Activated B cell treated with CpG ODN at 0.5 μM for 24 hours (primary cell): ENCODE measurements around the gene DTNBP1. TPM values are rescaled to one million over a fixed set of nuclear protein-coding genes. Genes with fewer than 3 reads are reported as not detected.

Source experiments
- ATAC-seq: fragments of 200-7000 bp; cut with Tn5 transposase; one replicate; pipeline ENCODE4 v1.10.0; 2021; ENCODE audit warnings: low read depth, mild to moderate bottlenecking, moderate library complexity
- CTCF ChIA-PET: fragments of 350-600 bp; sonication (Branson Sonifier 250); formaldehyde crosslinking; loops from one replicate; lab custom pipeline; 2021; ENCODE audit warnings: antibody characterized with exemption; lab: Charles Lee
- POLR2A ChIA-PET: fragments of 350-600 bp; sonication (Branson Sonifier 250); formaldehyde crosslinking; loops from one replicate; lab custom pipeline; 2021; ENCODE audit warnings: antibody characterized with exemption; lab: Charles Lee
- DNase-seq: peaks from one replicate; pipeline ENCODE4 v3.0.0; 2022
- H3K27ac Mint-ChIP-seq: one replicate; pipeline ENCODE4 v1.8.0; 2020; ENCODE audit warnings: mixed read lengths
- H3K27me3 Mint-ChIP-seq: one replicate; pipeline ENCODE4 v1.8.0; 2021; ENCODE audit warnings: mixed read lengths
- H3K36me3 Mint-ChIP-seq: one replicate; pipeline ENCODE4 v1.8.0; 2021; ENCODE audit warnings: low read depth, mixed read lengths
- H3K4me1 Mint-ChIP-seq: one replicate; pipeline ENCODE4 v1.8.0; 2021; ENCODE audit warnings: mixed read lengths
- H3K4me3 Mint-ChIP-seq: one replicate; pipeline ENCODE4 v1.8.0; 2020; ENCODE audit warnings: mild to moderate bottlenecking, mixed read lengths
- H3K9me3 Mint-ChIP-seq: one replicate; pipeline ENCODE4 v1.8.0; 2020; ENCODE audit warnings: mixed read lengths
- CTCF ChIP-seq: fragments of 200-600 bp; IDR thresholded peaks from one replicate; pipeline ENCODE4 v1.8.0; 2022; ENCODE audit warnings: antibody characterized with exemption, mild to moderate bottlenecking
- intact Hi-C: fragments of 100-400 bp; cut with micrococcal nuclease; formaldehyde crosslinking; loops from one replicate; pipeline ENCODE4 v1.15.1; 2024
- total RNA-seq: library from RNA; stranded (reverse); gene quantifications from 2 replicates; pipeline ENCODE4 v1.2.3, GENCODE V29; 2022

The DTNBP1 gene
- total RNA-seq, 1 donor from 2014 or later: 50.3 TPM

DNA sequence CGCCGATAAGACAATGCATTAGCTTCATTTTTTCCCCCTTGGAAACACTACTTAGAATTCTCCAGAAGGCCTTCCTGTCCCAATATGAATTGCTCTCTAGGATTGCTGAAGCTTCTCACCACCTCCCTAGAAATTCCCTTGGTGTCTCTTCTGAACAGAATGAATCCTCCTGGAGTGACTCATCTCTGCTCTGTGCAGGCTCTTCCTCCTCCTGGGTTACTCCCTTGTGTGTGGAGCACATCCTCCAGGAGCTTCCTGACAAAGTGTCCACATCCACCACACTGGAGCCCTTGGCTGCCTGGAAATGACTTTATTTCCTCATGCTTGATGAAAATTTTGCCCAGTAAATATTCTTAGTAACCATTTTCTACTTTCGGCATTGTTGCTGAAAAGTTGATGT is 54.4 kb downstream of the DTNBP1 start:
- ATAC-seq (no peak), DNase-seq (no peak)
- no peak for TF ChIP-seq CTCF
- ChIA-PET CTCF (no interaction called here), POLR2A (no interaction called here)
- Mint-ChIP-seq H3K27ac (no peak overlapping the region), H3K4me1 (peaks cover 19% of the 10 kb centered on the region), H3K4me3 (no peak overlapping the region), H3K9me3 (no peaks in the 10 kb centered on the region), H3K36me3 (peaks cover 75% of the 10 kb centered on the region), H3K27me3 (no peaks in the 10 kb centered on the region)
- intact Hi-C loops: no loop called here

DNA sequence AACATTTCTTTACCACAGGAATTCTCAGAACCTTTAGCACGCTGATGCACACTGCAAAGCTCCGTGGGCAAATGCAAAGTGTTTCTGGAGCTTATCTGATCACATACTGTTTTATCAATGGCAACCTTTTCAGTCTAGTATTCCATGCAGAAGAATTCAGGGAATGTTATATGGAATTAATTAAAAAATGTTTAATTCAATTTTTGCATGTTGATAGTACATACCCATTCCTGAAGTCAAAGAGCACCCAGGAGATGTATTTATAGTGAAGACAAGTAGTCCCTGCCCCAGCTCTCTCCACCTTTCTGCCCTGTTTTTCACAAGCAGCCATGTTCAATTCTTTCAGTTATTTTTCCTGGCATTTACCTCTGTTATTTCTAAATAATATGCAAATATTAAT is 55.2 kb downstream of the DTNBP1 start:
- Mint-ChIP-seq H3K27ac (no peak overlapping the region), H3K36me3 (peaks cover 73% of the 10 kb centered on the region), H3K9me3 (no peaks in the 10 kb centered on the region), H3K27me3 (no peaks in the 10 kb centered on the region), H3K4me3 (no peak overlapping the region), H3K4me1 (peaks cover 14% of the 10 kb centered on the region)
- intact Hi-C loops: no loop called here
- ATAC-seq (no peak), DNase-seq (no peak)
- TF ChIP-seq CTCF: no peak
- POLR2A ChIA-PET: interaction anchor here (0.8 kb wide), 1 partner anchor 13 kb away, joined by 4 read pairs; no protein-coding TSS in a partner anchor
- CTCF ChIA-PET: no interaction called here

- intact Hi-C loops: no loop called here
- H3K4me3 Mint-ChIP-seq: no peak overlapping the region
- ChIA-PET POLR2A (no interaction called here), CTCF (interaction anchor here (2.0 kb wide), 1 partner anchor 14 kb away, joined by 5 read pairs; no protein-coding TSS in a partner anchor)
- H3K36me3 Mint-ChIP-seq: peaks cover 75% of the 10 kb centered on the region
- no peaks in the 10 kb centered on the region for H3K27me3 Mint-ChIP-seq
- no peak for TF ChIP-seq CTCF
- ATAC-seq: no peak
- no peaks in the 10 kb centered on the region for H3K9me3 Mint-ChIP-seq
- no peak overlapping the region for H3K27ac Mint-ChIP-seq
- H3K4me1 Mint-ChIP-seq: peaks cover 5% of the 10 kb centered on the region
- DNase-seq: no peak
These were observed 56.5 kb downstream of the DTNBP1 start for GRCh38 chr6:15606347-15606746.

DNA sequence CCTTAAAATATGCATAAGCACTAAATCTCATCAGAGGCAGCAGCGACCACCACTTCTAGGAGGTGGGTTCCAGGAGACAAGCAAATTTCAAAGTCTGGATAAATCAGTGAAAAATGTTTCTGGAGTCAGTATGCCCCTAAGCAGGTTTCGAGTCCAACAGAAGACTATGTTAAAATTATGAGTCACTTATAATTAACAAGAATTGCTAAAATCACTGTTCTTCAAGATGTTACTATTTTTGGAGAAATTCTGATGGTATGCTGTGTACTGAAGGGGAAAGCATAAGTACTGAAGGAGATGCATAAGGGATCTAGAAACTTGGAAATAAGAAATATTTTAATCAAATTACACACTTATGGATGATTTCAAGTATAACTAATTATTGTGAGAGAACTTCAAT is 58.0 kb downstream of the DTNBP1 start:
- Mint-ChIP-seq H3K27ac (no peak overlapping the region), H3K36me3 (peaks cover 71% of the 10 kb centered on the region), H3K4me3 (no peak overlapping the region), H3K9me3 (no peaks in the 10 kb centered on the region), H3K4me1 (peaks cover 14% of the 10 kb centered on the region), H3K27me3 (no peaks in the 10 kb centered on the region)
- TF ChIP-seq CTCF: no peak
- DNase-seq (no peak), ATAC-seq (no peak)
- intact Hi-C loops: no loop called here
- CTCF ChIA-PET: interaction anchor here (1.0 to 2.0 kb wide), 2 partner anchors 16 to 17 kb away, joined by 3 to 5 read pairs; no protein-coding TSS in a partner anchor
- POLR2A ChIA-PET: no interaction called here

DNA sequence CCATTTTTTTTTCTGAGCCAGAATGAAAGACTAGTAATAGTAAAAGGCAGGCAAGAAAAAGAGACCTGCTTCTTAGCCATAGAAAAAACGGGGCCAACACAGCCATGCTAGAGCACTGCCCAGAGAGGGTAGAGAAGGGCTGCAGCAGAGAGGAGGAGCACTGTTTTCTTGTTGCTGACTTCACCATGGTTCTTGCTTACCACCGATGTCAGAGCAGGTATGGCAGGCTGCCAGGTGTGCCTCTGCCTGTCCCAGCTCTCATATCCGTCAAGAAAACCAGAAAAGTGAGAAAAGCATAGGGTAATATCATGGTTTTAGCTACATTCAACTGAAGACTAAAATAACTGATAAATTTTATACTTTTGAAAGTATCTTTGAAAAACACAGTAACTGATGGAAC is 60.7 kb downstream of the DTNBP1 start:
- intact Hi-C loops: no loop called here
- POLR2A ChIA-PET: no interaction called here
- no peak overlapping the region for H3K27ac Mint-ChIP-seq
- no peaks in the 10 kb centered on the region for H3K9me3 Mint-ChIP-seq
- CTCF ChIA-PET: interaction anchor here (1.3 kb wide), 1 partner anchor 21 kb away, joined by 3 read pairs; no protein-coding TSS in a partner anchor
- DNase-seq (no peak), ATAC-seq (no peak)
- no peaks in the 10 kb centered on the region for H3K27me3 Mint-ChIP-seq
- TF ChIP-seq CTCF: no peak
- H3K36me3 Mint-ChIP-seq: peaks cover 64% of the 10 kb centered on the region
- H3K4me1 Mint-ChIP-seq: peaks cover 20% of the 10 kb centered on the region
- no peak overlapping the region for H3K4me3 Mint-ChIP-seq
